ENCODE results near the gene PANK4. TPM values are rescaled to one million over a fixed set of nuclear protein-coding genes. Genes with fewer than 3 reads are reported as not detected.

The PANK4 gene
- total and polyA plus RNA-seq, 8 donors: 23.2 to 30.9 (median 28.1) TPM

- H3K36me3 ChIP-seq: no peaks in the 10 kb centered on the region
- H3K4me3 ChIP-seq: no peak overlapping the region
- no peak overlapping the region for H3K27ac ChIP-seq
- H3K9me3 ChIP-seq: no peaks in the 10 kb centered on the region
- no peak for TF ChIP-seq CTCF (IDR thresholded peaks at IDR 0.05)
- peaks cover 0 to 5% of the 10 kb centered on the region in 2 donors for H3K4me1 ChIP-seq
- intact Hi-C loops (cut with DNase I): no loop called here
- H3K27me3 ChIP-seq: peaks cover 0 to 69% of the 10 kb centered on the region in 2 donors
- no peak for ATAC-seq
- DNase-seq: no peak
These were observed 31.4 kb downstream of the PANK4 start for GRCh38 chr1:2495026-2495425.

GRCh38 chr1:2494323-2494693 lies 32.1 kb downstream of the PANK4 start:
- ATAC-seq: peak; percentile 58
- Histone ChIP-seq H3K27me3 (peaks cover 0 to 63% of the 10 kb centered on the region in 2 donors), H3K4me3 (no peak overlapping the region), H3K9me3 (peaks cover 0 to 3% of the 10 kb centered on the region in 2 donors), H3K36me3 (no peaks in the 10 kb centered on the region), H3K27ac (no peak overlapping the region), H3K4me1 (no peaks in the 10 kb centered on the region)
- DNase-seq: no peak
- no peak for TF ChIP-seq CTCF (IDR thresholded peaks at IDR 0.05)
- intact Hi-C loops (cut with DNase I): no loop called here

GRCh38 chr1:2493691-2494322 lies 32.6 kb downstream of the PANK4 start:
- H3K27ac ChIP-seq: no peak overlapping the region
- H3K27me3 ChIP-seq: peaks cover 0 to 58% of the 10 kb centered on the region in 2 donors
- no peaks in the 10 kb centered on the region for H3K36me3 ChIP-seq
- ATAC-seq (no peak), DNase-seq (no peak)
- intact Hi-C loops (cut with DNase I): no loop called here
- no peak overlapping the region for H3K4me3 ChIP-seq
- H3K9me3 ChIP-seq: peaks cover 0 to 8% of the 10 kb centered on the region in 2 donors
- H3K4me1 ChIP-seq: no peaks in the 10 kb centered on the region
- TF ChIP-seq CTCF (IDR thresholded peaks at IDR 0.05): no peak

- no peak for TF ChIP-seq CTCF (IDR thresholded peaks at IDR 0.05)
- intact Hi-C loops (cut with DNase I): no loop called here
These were observed 33.2 kb downstream of the PANK4 start for GRCh38 chr1:2493218-2493617.

GRCh38 chr1:2492091-2492490 lies 34.3 kb downstream of the PANK4 start:
- H3K9me3 ChIP-seq: peaks cover 0 to 20% of the 10 kb centered on the region in 2 donors
- no peak for TF ChIP-seq CTCF (IDR thresholded peaks at IDR 0.05)
- no peak overlapping the region for H3K4me3 ChIP-seq
- H3K27ac ChIP-seq: no peak overlapping the region
- DNase-seq (no peak), ATAC-seq (no peak)
- intact Hi-C loops (cut with DNase I): no loop called here
- peaks cover 0 to 40% of the 10 kb centered on the region in 2 donors for H3K27me3 ChIP-seq
- no peaks in the 10 kb centered on the region for H3K4me1 ChIP-seq
- no peaks in the 10 kb centered on the region for H3K36me3 ChIP-seq

More at GRCh38 chr1:2493218-2493617, 33.2 kb downstream of the PANK4 start:
- no peak overlapping the region for H3K27ac ChIP-seq
- DNase-seq: no peak
- no peaks in the 10 kb centered on the region for H3K4me1 ChIP-seq
- H3K36me3 ChIP-seq: no peaks in the 10 kb centered on the region
- peaks cover 0 to 52% of the 10 kb centered on the region in 2 donors for H3K27me3 ChIP-seq
- H3K4me3 ChIP-seq: no peak overlapping the region
- peaks cover 0 to 13% of the 10 kb centered on the region in 2 donors for H3K9me3 ChIP-seq
- no peak for ATAC-seq
